ENCODE measurements around the gene PSME2.

The PSME2 gene

GRCh38 chr14:24160499-24160849 lies 14.1 kb upstream of the PSME2 start (continued):
- TF ChIP-seq ZNF157 (tag by site-specific recombination; IDR thresholded peaks at IDR 0.05) (no peak), ZNF37A (tag by site-specific recombination; IDR thresholded peaks at IDR 0.05) (no peak), ZNF214 (tag by site-specific recombination; IDR thresholded peaks at IDR 0.05; ENCODE audit: borderline replicate concordance) (no peak), ZNF621 (tag by site-specific recombination; IDR thresholded peaks at IDR 0.05) (no peak), ZNF341 (tag by site-specific recombination; IDR thresholded peaks at IDR 0.05; ENCODE audit: low read depth) (no peak), PRDM2 (tag by site-specific recombination; IDR thresholded peaks at IDR 0.05; ENCODE audit: borderline replicate concordance) (no peak), ZNF580 (tag by site-specific recombination; IDR thresholded peaks at IDR 0.05) (no peak), ZNF555 (tag by site-specific recombination; conservative IDR thresholded peaks at IDR 0.05) (no peak), ZNF707 (tag by site-specific recombination; IDR thresholded peaks at IDR 0.05) (no peak)

- Histone ChIP-seq H3K27ac (ENCODE audit: extremely low read depth, low read depth, low read length) (no peak overlapping the region), H3K4me3 (ENCODE audit: low read depth, low read length) (no peak overlapping the region), H3K4me1 (ENCODE audit: control insufficient read depth, insufficient read depth, low read length) (peaks cover 5% of the 10 kb centered on the region), H3K36me3 (ENCODE audit: control insufficient read depth in 2 of 2, insufficient read depth in 1 of 2, low read length in 2 of 2) (peaks cover 30 to 75% of the 10 kb centered on the region in 2 experiments), H3K9me3 (ENCODE audit: control insufficient read depth, insufficient read depth, low read depth, low read length) (no peaks in the 10 kb centered on the region)
- TF ChIP-seq CTCF (tag by site-specific recombination; IDR thresholded peaks at IDR 0.05) (no peak), ZNF302 (tag by site-specific recombination; IDR thresholded peaks at IDR 0.05; ENCODE audit: low read depth) (no peak), HIC1 (tag by site-specific recombination; IDR thresholded peaks at IDR 0.05) (peak; percentile 94), ZNF133 (tag by site-specific recombination; IDR thresholded peaks at IDR 0.05) (no peak)
- POLR2A ChIA-PET, result interaction anchor here (1.1 to 3.8 kb wide), 10 partner anchors 13 to 102 kb away, joined by 3 to 44 read pairs (median 16); partner anchors contain the start of genes CHMP4A, DCAF11, EMC9 and IPO4
- CTCF ChIA-PET, result interaction anchor here (0.8 to 3.9 kb wide), 14 partner anchors 8 to 102 kb away, joined by 3 to 34 read pairs (median 7); partner anchors contain the start of genes DCAF11, EMC9, NRL and PSME2
Measured at GRCh38 chr14:24159777-24160498, 13.5 kb upstream of the PSME2 start.
